ENCODE data around the gene KIAA1143.
A peak's percentile ranks its signal among the peaks of the same experiment; 100 is the strongest.

Gene KIAA1143

GRCh38 chr3:44761424-44762169 is at the start of gene KIAA1143, which contains the start of gene KIF15:
KIAA1143 (minus strand) TSS chr3:44761619; CDS start chr3:44761602, 17 bp downstream.
KIF15 (plus strand) TSS chr3:44761794; CDS start chr3:44761866, 72 bp downstream.
- peak; percentile 97 for DNase-seq
- Histone ChIP-seq H3K9me2 (replicated peaks; ENCODE audit: insufficient read depth, low read length) (no peaks in the 10 kb centered on the region), H3K27ac (ENCODE audit: low read length) (peak within 1 kb of the TSS; percentile 52; the same call in 1 of the 2 replicates), H3K4me1 (ENCODE audit: low read length) (0 out of 2 replicates have a peak, but pooled peaks cover 6% of the 10 kb centered on the region), H3K9me3 (replicated peaks; ENCODE audit: insufficient read depth, low read length) (no peaks in the 10 kb centered on the region), H3K27me3 (replicated peaks; ENCODE audit: insufficient read depth, low read length) (no peaks in the 10 kb centered on the region), H3K9ac (ENCODE audit: low read length) (peak within 1 kb of the TSS; percentile 91), H4K20me1 (ENCODE audit: insufficient read depth, low read length) (no peaks in the 10 kb centered on the region), H3K4me3 (ENCODE audit: low read length) (peak within 1 kb of the TSS; percentile 99), H3F3A (ENCODE audit: insufficient read depth, low read length) (no peaks in the 10 kb centered on the region), H3K36me3 (replicated peaks; ENCODE audit: insufficient read depth, low read length) (no peaks in the 10 kb centered on the region), H3K79me2 (ENCODE audit: low read length) (peaks cover 89% of the 10 kb centered on the region), H2AFZ (ENCODE audit: low read length) (peak within 1 kb of the TSS; percentile 94), H3K4me2 (ENCODE audit: low read depth, low read length) (peak within 1 kb of the TSS; percentile 85)
- TF ChIP-seq EZH2 (optimal IDR thresholded peaks at IDR 0.05; ENCODE audit: low read depth, low read length) (no peak), EZH2phosphoT487 (IDR thresholded peaks at IDR 0.05; ENCODE audit: low read length) (no peak)
- TF ChIP-seq, protein P1, sequence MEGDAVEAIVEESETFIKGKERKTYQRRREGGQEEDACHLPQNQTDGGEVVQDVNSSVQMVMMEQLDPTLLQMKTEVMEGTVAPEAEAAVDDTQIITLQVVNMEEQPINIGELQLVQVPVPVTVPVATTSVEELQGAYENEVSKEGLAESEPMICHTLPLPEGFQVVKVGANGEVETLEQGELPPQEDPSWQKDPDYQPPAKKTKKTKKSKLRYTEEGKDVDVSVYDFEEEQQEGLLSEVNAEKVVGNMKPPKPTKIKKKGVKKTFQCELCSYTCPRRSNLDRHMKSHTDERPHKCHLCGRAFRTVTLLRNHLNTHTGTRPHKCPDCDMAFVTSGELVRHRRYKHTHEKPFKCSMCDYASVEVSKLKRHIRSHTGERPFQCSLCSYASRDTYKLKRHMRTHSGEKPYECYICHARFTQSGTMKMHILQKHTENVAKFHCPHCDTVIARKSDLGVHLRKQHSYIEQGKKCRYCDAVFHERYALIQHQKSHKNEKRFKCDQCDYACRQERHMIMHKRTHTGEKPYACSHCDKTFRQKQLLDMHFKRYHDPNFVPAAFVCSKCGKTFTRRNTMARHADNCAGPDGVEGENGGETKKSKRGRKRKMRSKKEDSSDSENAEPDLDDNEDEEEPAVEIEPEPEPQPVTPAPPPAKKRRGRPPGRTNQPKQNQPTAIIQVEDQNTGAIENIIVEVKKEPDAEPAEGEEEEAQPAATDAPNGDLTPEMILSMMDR (IDR thresholded peaks at IDR 0.05; ENCODE audit: low read length), result no peak

- Histone ChIP-seq H3K4me2 (ENCODE audit: low read depth, low read length) (no peak overlapping the region), H3K36me3 (replicated peaks; ENCODE audit: insufficient read depth, low read length) (0 out of 2 replicates have a peak, but pooled peaks cover 8% of the 10 kb centered on the region), H3K4me1 (ENCODE audit: low read length) (no peaks in the 10 kb centered on the region), H3K79me2 (ENCODE audit: low read length) (no peaks in the 10 kb centered on the region), H3K27me3 (replicated peaks; ENCODE audit: insufficient read depth, low read length) (no peaks in the 10 kb centered on the region), H4K20me1 (ENCODE audit: insufficient read depth, low read length) (no peaks in the 10 kb centered on the region), H2AFZ (ENCODE audit: low read length) (no peak overlapping the region), H3K9me3 (replicated peaks; ENCODE audit: insufficient read depth, low read length) (no peaks in the 10 kb centered on the region), H3F3A (ENCODE audit: insufficient read depth, low read length) (no peaks in the 10 kb centered on the region), H3K27ac (ENCODE audit: low read length) (no peak overlapping the region), H3K9ac (ENCODE audit: low read length) (no peak overlapping the region), H3K9me2 (replicated peaks; ENCODE audit: insufficient read depth, low read length) (no peaks in the 10 kb centered on the region), H3K4me3 (ENCODE audit: low read length) (no peak overlapping the region)
- TF ChIP-seq, protein P1 (IDR thresholded peaks at IDR 0.05; ENCODE audit: low read length), result no peak
- TF ChIP-seq EZH2phosphoT487 (IDR thresholded peaks at IDR 0.05; ENCODE audit: low read length), result no peak
- TF ChIP-seq EZH2 (optimal IDR thresholded peaks at IDR 0.05; ENCODE audit: low read depth, low read length), result no peak
- DNase-seq, result no peak
Measured at GRCh38 chr3:44805960-44806359, 44.5 kb upstream of the KIAA1143 start.

DNA sequence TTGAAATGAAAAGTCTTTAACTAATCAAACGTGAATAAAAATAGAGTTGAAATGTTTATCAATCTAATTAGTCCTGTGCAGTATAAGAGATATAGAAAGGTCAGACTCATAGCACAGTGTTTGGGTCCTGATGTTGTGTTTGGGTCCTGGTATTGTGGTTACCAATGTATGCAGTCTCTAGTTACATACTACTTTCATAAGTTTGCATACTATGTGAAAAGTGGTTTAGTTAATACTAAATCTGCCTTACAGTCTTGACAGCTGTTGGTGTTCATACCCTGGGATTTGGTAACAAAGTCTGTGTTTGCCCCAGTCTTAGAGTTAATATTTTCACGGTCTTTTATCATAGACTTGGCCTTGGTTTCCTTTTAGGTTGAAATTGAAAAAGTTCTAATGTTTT is 41.9 kb upstream of the KIAA1143 start:
- Histone ChIP-seq H3K79me2 (ENCODE audit: low read length) (no peaks in the 10 kb centered on the region), H3F3A (ENCODE audit: insufficient read depth, low read length) (no peaks in the 10 kb centered on the region), H4K20me1 (ENCODE audit: insufficient read depth, low read length) (no peaks in the 10 kb centered on the region), H3K4me3 (ENCODE audit: low read length) (no peak overlapping the region), H3K27ac (ENCODE audit: low read length) (no peak overlapping the region), H3K36me3 (replicated peaks; ENCODE audit: insufficient read depth, low read length) (0 out of 2 replicates have a peak, but pooled peaks cover 9% of the 10 kb centered on the region), H3K9ac (ENCODE audit: low read length) (no peak overlapping the region), H3K27me3 (replicated peaks; ENCODE audit: insufficient read depth, low read length) (no peaks in the 10 kb centered on the region), H3K4me2 (ENCODE audit: low read depth, low read length) (no peak overlapping the region), H3K9me2 (replicated peaks; ENCODE audit: insufficient read depth, low read length) (no peaks in the 10 kb centered on the region), H3K9me3 (replicated peaks; ENCODE audit: insufficient read depth, low read length) (no peaks in the 10 kb centered on the region), H3K4me1 (ENCODE audit: low read length) (no peaks in the 10 kb centered on the region), H2AFZ (ENCODE audit: low read length) (no peak overlapping the region)
- TF ChIP-seq, protein P1 (IDR thresholded peaks at IDR 0.05; ENCODE audit: low read length), result no peak
- TF ChIP-seq EZH2phosphoT487 (IDR thresholded peaks at IDR 0.05; ENCODE audit: low read length) (no peak), EZH2 (optimal IDR thresholded peaks at IDR 0.05; ENCODE audit: low read depth, low read length) (no peak)
- no peak for DNase-seq
